Thymus (tissue), 11 donors: ENCODE results near the gene CDC5L. TPM values are rescaled to one million over a fixed set of nuclear protein-coding genes. Genes with fewer than 3 reads are reported as not detected.
A peak's percentile ranks its signal among the peaks of the same experiment; 100 is the strongest.

Experiments
- DNase-seq, 9 donors: peaks; one replicate each; pipeline ENCODE4 v3.0.0-alpha.2; 2013; ENCODE audit warnings: low spot score in 9 of 9, low read depth in 6 of 9, missing footprints in 1 of 9
- H3K27ac ChIP-seq, 2 donors: one replicate each; pipeline ENCODE4 v1.5.1; 2013; ENCODE audit warnings: control low read depth in 1 of 2, low read depth in 1 of 2, low read length in 1 of 2, mild to moderate bottlenecking in 1 of 2, moderate library complexity in 1 of 2
- H3K27me3 ChIP-seq, 2 donors: one replicate each; pipeline ENCODE4 v1.5.1; 2013; ENCODE audit warnings: low read length in 1 of 2; ENCODE audit not compliant: control insufficient read depth in 2 of 2, insufficient read depth in 1 of 2
- H3K36me3 ChIP-seq, 2 donors: one replicate each; pipeline ENCODE4 v1.5.1; 2013; ENCODE audit warnings: low read length in 1 of 2, mild to moderate bottlenecking in 1 of 2, moderate library complexity in 1 of 2; ENCODE audit not compliant: control insufficient read depth in 2 of 2, insufficient read depth in 2 of 2
- H3K4me1 ChIP-seq, 2 donors: one replicate each; pipeline ENCODE4 v1.5.1; 2013; ENCODE audit warnings: low read length in 2 of 2; ENCODE audit not compliant: control insufficient read depth in 2 of 2, insufficient read depth in 2 of 2
- H3K4me3 ChIP-seq, 2 donors: one replicate each; pipeline ENCODE4 v1.5.1; 2013; ENCODE audit warnings: low read length in 2 of 2, control low read depth in 1 of 2, mild to moderate bottlenecking in 1 of 2
- H3K9me3 ChIP-seq, 2 donors: one replicate each; pipeline ENCODE4 v1.5.1; 2013; ENCODE audit warnings: low read length in 1 of 2, mild to moderate bottlenecking in 1 of 2; ENCODE audit not compliant: control insufficient read depth in 2 of 2, insufficient read depth in 1 of 2
- WGBS: extraction: QIAGEN DNeasy Blood & Tissue Kit; methylation state at CpG from one replicate; pipeline ENCODE4 v1.1.7; 2013; 5-methylcytosine and 5-hydroxymethylcytosine counted together
- polyA plus RNA-seq: library from polyadenylated mRNA; stranded (reverse); fragments of 200-250 nt; gene quantifications from one replicate; pipeline ENCODE4 v1.2.3, GENCODE V29; 2013
- total RNA-seq: library from RNA; stranded (reverse); fragments of 120-200 nt; gene quantifications from one replicate; pipeline ENCODE4 v1.2.4, GENCODE V29; 2013
- donor health status: healthy.

Gene CDC5L
- total and polyA plus RNA-seq, 2 donors = 12.7 to 30.9 TPM

GRCh38 chr6:44471271-44471981 is 83.9 kb downstream of the CDC5L start:
- 91% methylated on average over 15 of the region's 15 CpGs for WGBS
- no peak for DNase-seq

GRCh38 chr6:44472250-44472945 is 84.9 kb downstream of the CDC5L start:
- 95% methylated on average over 13 of the region's 13 CpGs for WGBS
- Histone ChIP-seq H3K36me3 (no peaks in the 10 kb centered on the region), H3K27me3 (peaks cover 0 to 3% of the 10 kb centered on the region in 2 donors), H3K27ac (no peak overlapping the region), H3K4me3 (no peak overlapping the region), H3K4me1 (peaks cover 2 to 8% of the 10 kb centered on the region in 2 donors), H3K9me3 (no peaks in the 10 kb centered on the region)
- DNase-seq = no peak

More at GRCh38 chr6:44471271-44471981, 83.9 kb downstream of the CDC5L start:
- H3K36me3 ChIP-seq = no peaks in the 10 kb centered on the region
- peaks cover 0 to 3% of the 10 kb centered on the region in 2 donors for H3K27me3 ChIP-seq
- no peak overlapping the region for H3K27ac ChIP-seq
- H3K4me1 ChIP-seq = peaks cover 2 to 8% of the 10 kb centered on the region in 2 donors
- no peaks in the 10 kb centered on the region for H3K9me3 ChIP-seq
- no peak overlapping the region for H3K4me3 ChIP-seq

GRCh38 chr6:44473393-44474189 is 86.1 kb downstream of the CDC5L start:
- Histone ChIP-seq H3K9me3 (no peaks in the 10 kb centered on the region), H3K27ac (no peak overlapping the region), H3K4me1 (peaks cover 2 to 8% of the 10 kb centered on the region in 2 donors), H3K27me3 (peaks cover 0 to 3% of the 10 kb centered on the region in 2 donors), H3K4me3 (no peak overlapping the region), H3K36me3 (no peaks in the 10 kb centered on the region)
- 82% methylated on average over 19 of the region's 19 CpGs for WGBS
- DNase-seq = no peak

- 97% methylated on average over 9 of the region's 9 CpGs for WGBS
- no peak for DNase-seq
- H3K36me3 ChIP-seq = no peaks in the 10 kb centered on the region
- peaks cover 2 to 8% of the 10 kb centered on the region in 2 donors for H3K4me1 ChIP-seq
- no peaks in the 10 kb centered on the region for H3K9me3 ChIP-seq
- no peak overlapping the region for H3K4me3 ChIP-seq
- H3K27me3 ChIP-seq = peaks cover 0 to 3% of the 10 kb centered on the region in 2 donors
- H3K27ac ChIP-seq = no peak overlapping the region
These were observed 86.7 kb downstream of the CDC5L start for GRCh38 chr6:44474190-44474631.

GRCh38 chr6:44474643-44475042 is 87.1 kb downstream of the CDC5L start:
- Histone ChIP-seq H3K9me3 (no peaks in the 10 kb centered on the region), H3K27me3 (peaks cover 0 to 3% of the 10 kb centered on the region in 2 donors), H3K27ac (no peak overlapping the region), H3K4me1 (peaks cover 2 to 8% of the 10 kb centered on the region in 2 donors), H3K4me3 (no peak overlapping the region), H3K36me3 (no peaks in the 10 kb centered on the region)
- DNase-seq = no peak
- 81% methylated on average over 1 of the region's 1 CpG for WGBS

- Histone ChIP-seq H3K4me1 (peaks cover 2 to 8% of the 10 kb centered on the region in 2 donors), H3K36me3 (no peaks in the 10 kb centered on the region), H3K4me3 (no peak overlapping the region), H3K9me3 (no peaks in the 10 kb centered on the region), H3K27me3 (peaks cover 0 to 3% of the 10 kb centered on the region in 2 donors), H3K27ac (no peak overlapping the region)
- DNase-seq = no peak
- WGBS = 36% methylated on average over 6 of the region's 6 CpGs
These were observed 87.9 kb downstream of the CDC5L start for GRCh38 chr6:44475417-44475778.

GRCh38 chr6:44475779-44476434 is 88.4 kb downstream of the CDC5L start:
- Histone ChIP-seq H3K4me3 (no peak overlapping the region), H3K36me3 (no peaks in the 10 kb centered on the region), H3K27ac (no peak overlapping the region), H3K27me3 (peaks cover 0 to 3% of the 10 kb centered on the region in 2 donors), H3K9me3 (no peaks in the 10 kb centered on the region), H3K4me1 (peaks cover 2 to 8% of the 10 kb centered on the region in 2 donors)
- 48% methylated on average over 23 of the region's 23 CpGs for WGBS
- DNase-seq = peak; percentile 33 to 79 (median 57)

DNA sequence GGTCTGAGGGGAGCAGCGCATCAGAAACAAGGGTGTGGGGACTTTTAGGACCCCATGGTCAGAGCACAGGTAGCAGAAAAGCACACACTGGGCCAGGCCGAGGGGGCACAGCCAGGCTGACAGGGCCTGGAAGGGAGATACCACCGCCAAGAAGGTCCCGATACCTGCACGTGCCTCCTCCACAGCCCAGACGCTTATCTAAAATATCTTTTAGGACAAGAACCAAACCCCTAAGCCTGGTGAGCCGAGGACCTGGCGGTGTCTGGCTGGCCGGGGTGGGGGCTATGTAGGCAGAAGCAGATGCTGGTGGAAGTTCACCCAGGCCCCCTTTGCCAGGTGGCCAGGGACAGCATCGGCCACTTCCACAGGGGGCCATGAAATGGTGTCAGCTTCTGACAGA is 89.3 kb downstream of the CDC5L start:
- no peaks in the 10 kb centered on the region for H3K36me3 ChIP-seq

More for the DNA sequence above, 89.3 kb downstream of the CDC5L start:
- Histone ChIP-seq H3K4me3 (no peak overlapping the region), H3K27me3 (peaks cover 0 to 3% of the 10 kb centered on the region in 2 donors), H3K4me1 (peaks cover 2 to 8% of the 10 kb centered on the region in 2 donors), H3K9me3 (no peaks in the 10 kb centered on the region), H3K27ac (no peak overlapping the region)
- DNase-seq = no peak
- WGBS = 98% methylated on average over 10 of the region's 10 CpGs
